HEK293T (cell line): ENCODE results near the gene MTERF4.

ENCODE experiments used
- BHLHE40 ChIP-seq: fragments of 450-650 bp; IDR thresholded peaks from 2 replicates; pipeline ENCODE4 v1.6.1; 2016; ENCODE audit warnings: mild to moderate bottlenecking, moderate library complexity, borderline replicate concordance
- FOXM1 ChIP-seq: fragments of 450-650 bp; IDR thresholded peaks from 2 replicates; pipeline ENCODE4 v1.6.1; 2017; ENCODE audit warnings: mild to moderate bottlenecking, borderline replicate concordance
- HDGF ChIP-seq: fragments of 450-650 bp; IDR thresholded peaks from 2 replicates; pipeline ENCODE4 v1.6.1; 2017; ENCODE audit warnings: antibody characterized with exemption, borderline replicate concordance
- L3MBTL2 ChIP-seq: fragments of 450-650 bp; conservative IDR thresholded peaks from 2 replicates; pipeline ENCODE4 v1.6.1; 2016; ENCODE audit warnings: mild to moderate bottlenecking
- NFRKB ChIP-seq: fragments of 450-650 bp; IDR thresholded peaks from 2 replicates; pipeline ENCODE4 v1.6.1; 2016; ENCODE audit warnings: mild to moderate bottlenecking, moderate library complexity
- SP1 ChIP-seq: fragments of 450-650 bp; IDR thresholded peaks from 2 replicates; pipeline ENCODE4 v1.6.1; 2017
- SUZ12 ChIP-seq: fragments of 450-650 bp; IDR thresholded peaks from 2 replicates; pipeline ENCODE4 v1.6.1; 2016; ENCODE audit warnings: mild to moderate bottlenecking

GRCh38 chr2:241128266-241128665 is 26.2 kb upstream of the MTERF4 start:
- TF ChIP-seq FOXM1 (no peak), NFRKB (no peak), SUZ12 (no peak), SP1 (no peak), BHLHE40 (no peak), L3MBTL2 (no peak), HDGF (no peak)
